ENCODE data around the gene LIPC.

The LIPC gene

GRCh38 chr15:58555162-58556027 lies 123.6 kb downstream of the LIPC start:
- DNase-seq = no peak
- Histone ChIP-seq H3K27me3 (replicated peaks; ENCODE audit: insufficient read depth, low read length) (peaks cover 5% of the 10 kb centered on the region; the same call in 1 of the 2 replicates), H4K20me1 (ENCODE audit: insufficient read depth, low read length) (no peaks in the 10 kb centered on the region), H3F3A (ENCODE audit: insufficient read depth, low read length) (no peaks in the 10 kb centered on the region), H2AFZ (ENCODE audit: low read length) (no peak overlapping the region), H3K4me2 (ENCODE audit: low read depth, low read length) (no peak overlapping the region), H3K9me3 (replicated peaks; ENCODE audit: insufficient read depth, low read length) (no peaks in the 10 kb centered on the region), H3K9me2 (replicated peaks; ENCODE audit: insufficient read depth, low read length) (no peaks in the 10 kb centered on the region), H3K36me3 (replicated peaks; ENCODE audit: insufficient read depth, low read length) (no peaks in the 10 kb centered on the region), H3K9ac (ENCODE audit: low read length) (no peak overlapping the region), H3K4me1 (ENCODE audit: low read length) (0 out of 2 replicates have a peak, but pooled peaks cover 7% of the 10 kb centered on the region), H3K27ac (ENCODE audit: low read length) (no peak overlapping the region), H3K79me2 (ENCODE audit: low read length) (no peaks in the 10 kb centered on the region), H3K4me3 (ENCODE audit: low read length) (no peak overlapping the region)
- TF ChIP-seq EZH2 (optimal IDR thresholded peaks at IDR 0.05; ENCODE audit: low read depth, low read length) (no peak), EZH2phosphoT487 (IDR thresholded peaks at IDR 0.05; ENCODE audit: low read length) (no peak), CTCF (IDR thresholded peaks at IDR 0.05; ENCODE audit: low read length) (no peak)

- Histone ChIP-seq H3K9me2 (replicated peaks; ENCODE audit: insufficient read depth, low read length) (no peaks in the 10 kb centered on the region), H3F3A (ENCODE audit: insufficient read depth, low read length) (no peaks in the 10 kb centered on the region), H3K79me2 (ENCODE audit: low read length) (no peaks in the 10 kb centered on the region), H3K9ac (ENCODE audit: low read length) (no peak overlapping the region), H3K27me3 (replicated peaks; ENCODE audit: insufficient read depth, low read length) (peaks cover 5% of the 10 kb centered on the region; the same call in 1 of the 2 replicates), H3K4me3 (ENCODE audit: low read length) (no peak overlapping the region), H3K4me2 (ENCODE audit: low read depth, low read length) (no peak overlapping the region), H3K36me3 (replicated peaks; ENCODE audit: insufficient read depth, low read length) (no peaks in the 10 kb centered on the region), H3K9me3 (replicated peaks; ENCODE audit: insufficient read depth, low read length) (no peaks in the 10 kb centered on the region), H3K4me1 (ENCODE audit: low read length) (0 out of 2 replicates have a peak, but pooled peaks cover 7% of the 10 kb centered on the region), H4K20me1 (ENCODE audit: insufficient read depth, low read length) (no peaks in the 10 kb centered on the region), H2AFZ (ENCODE audit: low read length) (no peak overlapping the region), H3K27ac (ENCODE audit: low read length) (peak overlapping the region; percentile 6; the same call in 1 of the 2 replicates)
- no peak for DNase-seq
- TF ChIP-seq EZH2 (optimal IDR thresholded peaks at IDR 0.05; ENCODE audit: low read depth, low read length) (no peak), EZH2phosphoT487 (IDR thresholded peaks at IDR 0.05; ENCODE audit: low read length) (no peak), CTCF (IDR thresholded peaks at IDR 0.05; ENCODE audit: low read length) (no peak)
These were observed 124.2 kb downstream of the LIPC start for GRCh38 chr15:58556028-58556361.

- Histone ChIP-seq H3K4me1 (ENCODE audit: low read length) (0 out of 2 replicates have a peak, but pooled peaks cover 7% of the 10 kb centered on the region), H3K9me3 (replicated peaks; ENCODE audit: insufficient read depth, low read length) (no peaks in the 10 kb centered on the region), H3K9me2 (replicated peaks; ENCODE audit: insufficient read depth, low read length) (no peaks in the 10 kb centered on the region), H4K20me1 (ENCODE audit: insufficient read depth, low read length) (no peaks in the 10 kb centered on the region), H3K79me2 (ENCODE audit: low read length) (no peaks in the 10 kb centered on the region), H2AFZ (ENCODE audit: low read length) (no peak overlapping the region), H3K27ac (ENCODE audit: low read length) (peak overlapping the region; percentile 6; the same call in 1 of the 2 replicates), H3F3A (ENCODE audit: insufficient read depth, low read length) (no peaks in the 10 kb centered on the region), H3K4me2 (ENCODE audit: low read depth, low read length) (0 out of 2 replicates have a peak overlapping the region, but pooled peaks have one; percentile 4), H3K4me3 (ENCODE audit: low read length) (no peak overlapping the region), H3K36me3 (replicated peaks; ENCODE audit: insufficient read depth, low read length) (no peaks in the 10 kb centered on the region), H3K9ac (ENCODE audit: low read length) (no peak overlapping the region), H3K27me3 (replicated peaks; ENCODE audit: insufficient read depth, low read length) (peaks cover 5% of the 10 kb centered on the region; the same call in 1 of the 2 replicates)
- peak; percentile 19 for DNase-seq
- TF ChIP-seq CTCF (IDR thresholded peaks at IDR 0.05; ENCODE audit: low read length) (no peak), EZH2 (optimal IDR thresholded peaks at IDR 0.05; ENCODE audit: low read depth, low read length) (no peak), EZH2phosphoT487 (IDR thresholded peaks at IDR 0.05; ENCODE audit: low read length) (no peak)
These were observed 124.8 kb downstream of the LIPC start for GRCh38 chr15:58556541-58556940.
